Measurements from ENCODE around the gene LRRC9.

DNA sequence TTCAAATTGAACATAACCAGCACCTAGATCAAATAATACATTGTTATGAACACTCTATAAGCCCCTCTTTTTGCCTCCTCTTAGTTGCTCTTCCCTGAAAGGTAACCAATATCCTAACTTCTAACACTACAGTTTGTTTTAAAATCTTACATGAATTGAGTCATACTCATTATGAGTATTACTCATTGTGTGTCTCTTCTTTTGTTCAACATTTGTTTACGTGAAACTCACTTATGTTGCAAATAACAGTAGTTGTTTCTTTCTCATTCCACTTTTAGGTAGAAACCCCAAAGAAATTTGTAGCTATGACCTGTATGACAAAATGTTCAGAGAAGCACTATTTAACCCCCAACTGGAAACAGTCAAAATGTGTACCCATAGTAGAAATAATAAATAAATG, 6.6 kb downstream of the LRRC9 start:
- TF ChIP-seq, protein P1, sequence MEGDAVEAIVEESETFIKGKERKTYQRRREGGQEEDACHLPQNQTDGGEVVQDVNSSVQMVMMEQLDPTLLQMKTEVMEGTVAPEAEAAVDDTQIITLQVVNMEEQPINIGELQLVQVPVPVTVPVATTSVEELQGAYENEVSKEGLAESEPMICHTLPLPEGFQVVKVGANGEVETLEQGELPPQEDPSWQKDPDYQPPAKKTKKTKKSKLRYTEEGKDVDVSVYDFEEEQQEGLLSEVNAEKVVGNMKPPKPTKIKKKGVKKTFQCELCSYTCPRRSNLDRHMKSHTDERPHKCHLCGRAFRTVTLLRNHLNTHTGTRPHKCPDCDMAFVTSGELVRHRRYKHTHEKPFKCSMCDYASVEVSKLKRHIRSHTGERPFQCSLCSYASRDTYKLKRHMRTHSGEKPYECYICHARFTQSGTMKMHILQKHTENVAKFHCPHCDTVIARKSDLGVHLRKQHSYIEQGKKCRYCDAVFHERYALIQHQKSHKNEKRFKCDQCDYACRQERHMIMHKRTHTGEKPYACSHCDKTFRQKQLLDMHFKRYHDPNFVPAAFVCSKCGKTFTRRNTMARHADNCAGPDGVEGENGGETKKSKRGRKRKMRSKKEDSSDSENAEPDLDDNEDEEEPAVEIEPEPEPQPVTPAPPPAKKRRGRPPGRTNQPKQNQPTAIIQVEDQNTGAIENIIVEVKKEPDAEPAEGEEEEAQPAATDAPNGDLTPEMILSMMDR (IDR thresholded peaks at IDR 0.05) = no peak
- no peak for TF ChIP-seq EP300 (IDR thresholded peaks at IDR 0.05)
- no peak for TF ChIP-seq POLR2AphosphoS5 (IDR thresholded peaks at IDR 0.05)

Data from esophagus muscularis mucosa (tissue), 4 donors.